Measurements from ENCODE around the gene ADCY3.

Gene ADCY3

GRCh38 chr2:24859968-24860600, 60.0 kb downstream of the ADCY3 start:
- ChIA-PET CTCF (no interaction called here), POLR2A (no interaction called here)
- no peak for TF ChIP-seq CTCF (IDR thresholded peaks at IDR 0.05; ENCODE audit: control extremely low read depth, extremely low read depth, low read depth, missing control alignments)
- no peak for DNase-seq (ENCODE audit: extremely low spot score)

GRCh38 chr2:24858996-24859395, 61.0 kb downstream of the ADCY3 start:
- DNase-seq (ENCODE audit: extremely low spot score), result no peak
- no peak for TF ChIP-seq CTCF (IDR thresholded peaks at IDR 0.05; ENCODE audit: control extremely low read depth, extremely low read depth, low read depth, missing control alignments)
- ChIA-PET POLR2A (no interaction called here), CTCF (no interaction called here)

GRCh38 chr2:24857746-24858145, 62.3 kb downstream of the ADCY3 start:
- ChIA-PET POLR2A (no interaction called here), CTCF (interaction anchor here (0.7 to 1.9 kb wide), 3 partner anchors 22 to 30 kb away, joined by 3 to 5 read pairs (median 5); no protein-coding TSS in a partner anchor)
- DNase-seq (ENCODE audit: extremely low spot score), result no peak
- no peak for TF ChIP-seq CTCF (IDR thresholded peaks at IDR 0.05; ENCODE audit: control extremely low read depth, extremely low read depth, low read depth, missing control alignments)

GRCh38 chr2:24856791-24857211, 63.2 kb downstream of the ADCY3 start:
- ChIA-PET CTCF (interaction anchor here (1.4 to 1.9 kb wide), 4 partner anchors 9 to 28 kb away, joined by 4 to 5 read pairs (median 4); no protein-coding TSS in a partner anchor), POLR2A (no interaction called here)
- no peak for TF ChIP-seq CTCF (IDR thresholded peaks at IDR 0.05; ENCODE audit: control extremely low read depth, extremely low read depth, low read depth, missing control alignments)
- no peak for DNase-seq (ENCODE audit: extremely low spot score)

- ChIA-PET CTCF (interaction anchor here (1.5 to 1.7 kb wide), 2 partner anchors 10 to 27 kb away, joined by 4 to 5 read pairs; no protein-coding TSS in a partner anchor), POLR2A (no interaction called here)
- no peak for DNase-seq (ENCODE audit: extremely low spot score)
- TF ChIP-seq CTCF (IDR thresholded peaks at IDR 0.05; ENCODE audit: control extremely low read depth, extremely low read depth, low read depth, missing control alignments), result no peak
Observed at GRCh38 chr2:24855726-24856125, 64.3 kb downstream of the ADCY3 start.

GRCh38 chr2:24855022-24855622, 64.9 kb downstream of the ADCY3 start:
- CTCF ChIA-PET, result interaction anchor here (1.7 kb wide), 1 partner anchor 27 kb away, joined by 4 read pairs; no protein-coding TSS in a partner anchor
- no peak for DNase-seq (ENCODE audit: extremely low spot score)
- POLR2A ChIA-PET, result no interaction called here
- TF ChIP-seq CTCF (IDR thresholded peaks at IDR 0.05; ENCODE audit: control extremely low read depth, extremely low read depth, low read depth, missing control alignments), result no peak
